IMR-90 (cell line): ENCODE measurements around the gene PALS2.

Experiments used
- CEBPB ChIP-seq: IDR thresholded peaks from 2 replicates; pipeline ENCODE4 v1.6.1; 2012; ENCODE audit warnings: low read depth, low read length, improper control_type of control experiment
- CTCF ChIP-seq: conservative IDR thresholded peaks from 2 replicates; pipeline ENCODE4 v1.5.1; 2012; ENCODE audit warnings: mild to moderate bottlenecking, low read depth, low read length, improper control_type of control experiment
- NFE2L2 ChIP-seq: fragments of 150-350 bp; IDR thresholded peaks from 2 replicates; pipeline ENCODE4 v1.6.1; 2016; ENCODE audit warnings: low read depth, mild to moderate bottlenecking, low read length
- POLR2A ChIP-seq: IDR thresholded peaks from 2 replicates; pipeline ENCODE4 v1.6.1; 2012; ENCODE audit warnings: mild to moderate bottlenecking, low read depth, low read length
- RCOR1 ChIP-seq: IDR thresholded peaks from 2 replicates; pipeline ENCODE4 v1.6.1; 2012; ENCODE audit warnings: mild to moderate bottlenecking, low read length, improper control_type of control experiment; ENCODE audit not compliant: insufficient replicate concordance
- RFX5 ChIP-seq: IDR thresholded peaks from 2 replicates; pipeline ENCODE4 v1.8.0; 2012; ENCODE audit warnings: low read depth, mild to moderate bottlenecking, low read length, moderate library complexity

GRCh38 chr7:24622646-24623182, 49.5 kb downstream of the PALS2 start:
- TF ChIP-seq RCOR1 (no peak), CEBPB (no peak), POLR2A (no peak), CTCF (no peak), NFE2L2 (no peak), RFX5 (no peak)
